T47D (cell line): ENCODE data around the gene SELENOM.

Experiments
- DNase-seq, 2 experiments: peaks; one replicate each; pipeline versions ENCODE4 v3.0.0 to v3.0.0-alpha.2; 2011 to 2012; ENCODE audit warnings: low read depth in 1 of 2, low spot score in 1 of 2
- JUND ChIP-seq: IDR thresholded peaks from 2 replicates; pipeline ENCODE4 v1.6.1; 2012; ENCODE audit warnings: low read depth
- in situ Hi-C: cut with HindIII; loops from 2 replicates; pipeline ENCODE4 v1.10.0; 2016; ENCODE audit warnings: low sequenced_read_pairs, low pct_unique_long_range_greater_than_20kb

Gene SELENOM

DNA sequence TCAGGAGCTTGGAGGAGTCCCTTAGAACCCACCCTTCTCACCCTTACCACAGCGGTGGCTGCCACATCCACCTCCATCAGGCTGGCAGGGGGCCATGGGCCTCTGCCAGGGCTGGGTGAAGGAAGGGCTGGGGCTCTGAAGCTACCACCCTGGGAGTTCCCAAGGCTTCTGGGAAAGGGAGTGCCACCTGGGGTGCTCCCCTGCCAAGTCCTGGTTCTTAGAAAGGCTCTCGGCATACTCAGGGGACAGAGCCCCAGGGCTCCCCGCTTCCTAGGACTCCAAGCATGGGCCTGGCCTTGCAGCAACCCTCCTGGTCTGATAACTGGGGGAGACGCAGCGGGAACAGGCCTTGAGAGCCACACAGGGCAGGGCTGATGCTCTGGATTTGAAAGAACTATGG, 33.4 kb upstream of the SELENOM start:
- no peak for TF ChIP-seq JUND
- in situ Hi-C loops, result no loop called here
- DNase-seq, result no peak

DNA sequence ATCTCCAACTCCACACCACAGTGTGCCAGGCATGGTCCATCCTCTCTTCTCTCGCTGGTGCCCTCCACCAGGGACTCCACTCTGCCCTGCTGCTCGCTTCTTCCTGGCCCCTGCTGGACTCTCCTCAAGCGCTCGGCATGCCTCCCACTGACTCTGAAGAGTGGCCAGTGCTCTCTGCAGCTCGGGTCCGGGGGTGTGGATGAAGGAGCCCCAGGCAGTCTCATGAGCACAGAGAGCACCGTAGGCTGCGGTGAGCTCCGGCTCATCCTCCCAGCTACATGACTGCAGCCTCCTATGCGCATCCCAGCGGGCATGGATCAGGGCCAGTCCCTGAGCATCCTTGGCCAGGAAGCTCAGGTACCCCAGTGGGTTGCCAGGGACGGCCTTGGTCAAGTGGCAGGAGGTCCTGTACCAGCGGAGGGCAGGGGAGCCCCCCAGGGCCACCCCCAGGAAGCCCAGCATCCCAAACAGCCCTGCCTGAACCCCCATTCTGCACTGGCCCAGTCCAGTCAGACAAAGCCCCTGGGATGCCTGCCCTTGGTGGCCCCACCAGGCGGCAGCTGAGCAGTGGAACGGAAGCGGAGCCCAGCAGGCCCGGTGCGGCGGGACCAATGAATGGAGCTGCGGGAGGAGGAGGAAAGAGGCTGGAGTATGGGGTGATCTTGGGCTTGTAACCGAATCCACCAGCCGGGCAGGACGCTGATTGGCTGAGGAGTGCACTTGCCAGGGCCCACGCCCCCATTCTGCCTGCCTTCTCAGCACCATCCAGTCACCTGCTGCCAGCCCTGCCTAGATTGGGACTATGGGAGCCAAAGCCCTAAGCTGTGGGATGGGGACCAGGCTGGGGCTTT, 32.7 kb upstream of the SELENOM start, which contains the start of gene PLA2G3:
TSS of gene PLA2G3 (minus strand) at position 643 of the 851 bp plus-strand sequence. CDS start at position 489, 154 bp downstream.
- TF ChIP-seq JUND, result no peak
- in situ Hi-C loops, result no loop called here
- DNase-seq, result peak; percentile 52 to 86

DNA sequence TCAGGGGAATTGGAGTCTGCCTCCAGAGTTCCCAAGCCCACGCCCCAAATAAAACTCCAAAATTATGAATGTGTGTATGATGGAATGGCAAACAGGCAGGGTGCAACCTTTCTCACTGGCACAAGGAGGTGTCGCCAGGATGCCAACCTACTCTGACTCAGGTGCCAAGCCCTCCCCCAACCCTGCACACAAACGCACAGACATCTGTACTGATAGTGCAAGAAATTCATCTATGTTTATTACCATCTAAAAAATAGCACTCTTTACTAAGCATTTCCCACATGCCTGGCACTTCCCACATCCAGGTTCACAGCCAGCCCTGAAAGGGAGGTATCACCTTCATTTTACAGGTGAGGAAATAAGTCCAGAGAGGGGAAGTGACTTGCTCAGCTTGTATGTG, 31.7 kb upstream of the SELENOM start:
- in situ Hi-C loops, result no loop called here
- DNase-seq, result no peak

DNA sequence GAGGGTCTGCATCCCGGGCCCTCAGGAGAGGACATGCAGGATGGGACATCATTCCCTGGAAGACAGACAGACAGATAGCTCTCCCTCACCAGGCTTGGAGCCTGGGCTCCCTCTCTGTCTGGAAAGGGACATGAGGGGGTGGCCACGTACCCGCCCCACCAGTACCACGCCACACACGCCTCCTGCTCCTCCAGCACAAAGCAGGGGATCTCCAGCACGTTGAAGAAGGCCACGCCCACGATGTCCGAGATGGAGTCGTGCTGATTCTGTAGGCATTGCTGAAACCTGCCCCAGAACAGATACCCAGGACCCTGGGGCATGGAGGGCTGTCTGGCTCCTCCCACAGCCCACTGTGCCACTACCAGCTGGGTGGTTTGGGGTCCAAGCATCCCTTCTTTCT, 30.8 kb upstream of the SELENOM start:
- in situ Hi-C loops, result no loop called here
- no peak for DNase-seq
- TF ChIP-seq JUND, result no peak

More for the DNA sequence above, 31.7 kb upstream of the SELENOM start:
- TF ChIP-seq JUND, result no peak

DNA sequence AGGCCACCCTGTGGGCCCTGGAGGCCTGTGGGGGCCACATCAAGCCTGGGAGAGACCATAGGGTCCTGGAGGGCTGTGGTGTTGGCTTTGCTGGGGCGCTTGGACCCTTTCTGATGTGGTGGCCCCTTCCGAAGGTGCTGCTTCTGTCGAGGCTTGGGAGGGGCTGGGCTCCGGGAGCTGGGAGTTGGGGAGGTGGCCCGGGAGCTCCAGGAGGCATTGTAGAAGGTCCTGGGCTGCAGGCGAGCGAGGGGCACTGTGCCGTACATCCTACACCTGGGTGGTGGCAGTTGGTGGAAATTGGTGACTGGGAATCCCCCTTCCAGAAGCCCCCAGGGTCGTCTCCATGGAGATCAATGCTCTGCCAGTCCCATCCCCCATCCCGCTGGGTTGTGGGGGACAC, 30.4 kb upstream of the SELENOM start:
- no peak for TF ChIP-seq JUND
- in situ Hi-C loops, result no loop called here
- DNase-seq, result no peak

DNA sequence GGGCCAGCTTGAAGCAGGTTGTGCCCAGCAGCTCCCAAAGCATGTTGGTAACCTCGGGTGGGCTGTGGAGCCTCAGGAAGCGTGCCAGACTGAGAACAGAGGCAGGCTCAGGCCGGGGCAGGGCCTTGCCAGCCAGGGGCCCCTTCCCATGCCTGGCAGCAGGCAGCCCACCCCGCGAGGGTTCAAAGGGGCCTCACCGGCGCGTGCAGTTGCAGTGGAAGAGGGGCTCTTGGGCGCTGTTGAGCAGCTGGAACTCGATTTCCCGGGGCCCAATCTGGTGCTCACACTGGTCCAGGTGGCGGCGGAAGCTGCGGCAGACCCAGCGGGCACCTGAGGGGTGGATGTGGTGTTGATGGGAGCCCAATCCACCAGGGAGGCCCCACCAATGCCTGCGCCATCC, 29.3 kb upstream of the SELENOM start:
- TF ChIP-seq JUND, result no peak
- in situ Hi-C loops, result no loop called here
- no peak for DNase-seq

DNA sequence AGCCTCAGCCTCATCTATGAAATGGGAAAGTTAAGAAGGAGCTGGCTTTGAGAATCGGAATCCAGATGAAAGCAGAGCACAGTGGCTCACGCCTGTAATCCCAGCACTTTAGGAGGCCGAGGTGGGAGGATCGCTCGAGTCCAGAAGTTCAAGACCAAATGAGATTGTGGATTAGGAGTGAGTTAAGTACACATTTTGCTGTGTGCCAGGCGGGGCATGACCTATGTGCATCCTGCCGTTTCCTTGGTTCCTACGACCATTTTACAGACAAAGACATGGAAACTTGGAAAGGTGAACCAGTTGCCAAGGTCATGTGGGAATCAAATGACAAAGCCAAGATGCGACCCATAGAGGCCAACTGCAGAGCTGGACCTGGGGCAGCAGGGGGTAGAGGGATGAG, 28.8 kb upstream of the SELENOM start:
- in situ Hi-C loops, result no loop called here
- DNase-seq, result no peak
- TF ChIP-seq JUND, result no peak

DNA sequence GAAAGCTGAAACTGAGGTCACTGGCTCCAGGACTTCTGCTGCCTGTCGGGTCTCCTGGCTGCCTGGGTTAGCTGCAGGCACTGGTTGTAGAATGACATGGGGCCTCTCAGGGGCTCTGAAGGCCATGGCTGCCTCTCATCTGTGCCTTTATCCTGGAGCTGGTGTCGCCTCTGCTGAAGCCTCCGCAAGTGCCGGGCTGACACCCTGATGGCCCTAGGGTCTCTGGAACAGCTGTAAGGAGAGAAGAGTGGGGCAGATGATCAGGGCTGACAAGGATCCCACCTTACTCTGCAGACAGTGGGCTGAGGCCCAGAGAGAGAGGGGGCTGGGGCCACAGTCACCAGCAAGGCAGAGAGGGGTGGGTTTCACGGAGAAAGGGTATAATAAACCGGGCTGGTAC, 28.3 kb upstream of the SELENOM start:
- in situ Hi-C loops, result no loop called here
- no peak for TF ChIP-seq JUND
- no peak for DNase-seq

DNA sequence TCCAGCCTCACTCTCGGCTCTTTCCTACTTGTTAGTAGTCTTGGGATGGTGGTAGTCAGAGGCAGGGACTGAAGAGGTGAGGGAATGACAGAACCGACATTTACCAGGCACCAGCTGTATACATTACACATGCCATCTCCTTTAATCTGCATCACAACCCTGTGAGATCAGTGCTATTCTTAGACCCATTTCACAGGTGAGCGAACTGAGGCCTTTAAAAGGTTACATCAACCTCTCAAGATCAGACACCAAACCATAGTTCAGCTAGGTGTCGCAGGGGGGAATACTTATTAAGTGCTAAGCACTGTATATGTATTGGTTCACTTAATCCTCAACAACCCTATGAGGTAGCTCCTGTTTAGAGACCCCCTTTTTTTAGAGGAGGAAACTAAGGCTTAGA, 27.3 kb upstream of the SELENOM start:
- no peak for TF ChIP-seq JUND
- in situ Hi-C loops, result no loop called here
- no peak for DNase-seq

DNA sequence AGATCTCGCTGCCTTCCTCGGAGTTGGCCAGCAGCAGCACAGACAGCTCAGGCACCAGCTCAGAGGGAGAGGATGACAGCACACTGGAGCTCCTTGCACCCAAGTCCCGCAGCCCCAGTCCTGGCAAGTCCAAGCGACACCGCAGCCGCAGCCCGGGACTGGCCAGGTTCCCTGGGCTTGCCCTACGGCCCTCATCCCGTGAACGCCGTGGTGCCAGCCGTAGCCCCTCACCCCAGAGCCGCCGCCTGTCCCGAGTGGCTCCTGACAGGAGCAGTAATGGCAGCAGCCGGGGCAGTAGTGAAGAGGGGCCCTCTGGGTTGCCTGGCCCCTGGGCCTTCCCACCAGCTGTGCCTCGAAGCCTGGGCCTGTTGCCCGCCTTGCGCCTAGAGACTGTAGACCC, 26.5 kb upstream of the SELENOM start:
- in situ Hi-C loops, result no loop called here
- no peak for DNase-seq
- TF ChIP-seq JUND, result no peak

DNA sequence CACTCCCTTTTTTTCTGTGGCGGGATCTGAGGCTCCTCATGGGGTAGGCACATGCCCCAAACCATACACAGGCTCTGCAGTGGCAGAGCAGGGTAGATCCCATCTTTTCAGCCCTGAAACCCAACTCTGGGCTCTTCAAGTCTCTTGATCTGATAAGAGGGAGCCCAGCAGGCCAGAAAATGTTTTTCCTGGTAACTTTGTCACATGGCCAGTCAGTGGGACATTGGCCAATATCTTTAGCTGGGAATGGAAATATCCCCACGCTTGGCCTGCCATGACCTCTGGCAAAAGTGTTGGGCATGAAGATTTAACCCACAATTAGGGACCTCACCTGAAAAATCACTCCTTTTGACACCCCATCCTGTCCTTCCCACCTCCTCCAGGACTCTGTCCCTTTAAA, 23.5 kb upstream of the SELENOM start:
- no peak for TF ChIP-seq JUND
- peak in 1 of 2 experiments; percentile 85 for DNase-seq
- in situ Hi-C loops, result no loop called here

DNA sequence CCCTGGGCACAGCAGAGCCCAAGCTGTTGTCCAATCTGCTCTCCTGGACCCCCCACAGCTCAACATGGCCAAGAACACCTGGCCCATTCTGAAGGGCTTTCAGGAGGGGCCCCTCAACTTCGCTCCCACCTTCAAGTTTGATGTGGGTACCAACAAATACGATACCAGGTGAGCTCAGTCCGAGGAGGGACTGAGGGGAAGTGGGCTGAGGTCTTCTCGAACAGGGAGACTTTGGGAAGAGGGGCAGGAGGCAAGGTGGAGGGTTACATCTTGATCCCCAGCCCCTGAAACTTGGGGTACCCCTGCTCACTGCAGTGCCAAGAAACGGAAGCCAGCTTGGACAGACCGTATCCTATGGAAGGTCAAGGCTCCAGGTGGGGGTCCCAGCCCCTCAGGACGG, 20.8 kb upstream of the SELENOM start:
- no peak for DNase-seq
- TF ChIP-seq JUND, result no peak
- in situ Hi-C loops, result no loop called here

DNA sequence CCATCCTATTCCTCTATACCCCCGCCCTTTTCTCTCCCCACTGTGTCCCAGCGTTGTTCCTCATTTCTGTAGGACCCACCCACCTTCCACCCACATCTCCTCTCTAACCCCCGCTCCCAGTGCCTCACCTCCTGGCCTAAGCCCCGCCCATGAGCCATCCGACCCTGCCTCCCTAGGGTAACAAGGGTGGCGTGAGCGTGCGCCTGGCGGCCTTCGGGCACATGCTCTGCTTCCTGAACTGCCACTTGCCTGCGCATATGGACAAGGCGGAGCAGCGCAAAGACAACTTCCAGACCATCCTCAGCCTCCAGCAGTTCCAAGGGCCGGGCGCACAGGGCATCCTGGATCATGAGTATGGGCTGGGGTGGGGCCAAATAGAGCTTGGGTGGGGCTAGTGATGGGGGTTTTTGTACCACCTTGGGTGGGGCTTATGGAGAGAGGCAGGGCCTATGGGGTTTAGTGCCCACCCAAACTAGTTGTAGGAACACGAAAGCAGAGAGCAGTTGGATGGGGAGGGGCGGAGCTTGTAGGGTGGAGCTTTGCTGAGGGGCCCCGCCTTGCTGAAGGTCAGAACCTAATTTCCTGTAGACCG, 19.9 kb upstream of the SELENOM start:
- no peak for TF ChIP-seq JUND
- in situ Hi-C loops, result no loop called here
- DNase-seq, result no peak

DNA sequence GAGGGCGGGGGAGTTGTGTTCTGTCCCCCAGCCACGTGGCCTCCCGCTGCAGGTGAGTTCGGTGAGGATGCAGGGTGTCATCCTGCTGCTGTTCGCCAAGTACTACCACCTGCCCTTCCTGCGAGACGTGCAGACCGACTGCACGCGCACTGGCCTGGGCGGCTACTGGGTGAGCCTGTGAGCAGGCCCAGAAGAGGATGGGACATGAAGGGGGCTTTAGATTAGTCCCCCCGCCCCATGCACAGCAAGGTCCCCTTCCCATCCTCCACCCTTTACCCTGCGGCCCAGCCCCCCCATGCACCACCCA, 19.5 kb upstream of the SELENOM start:
- no peak for TF ChIP-seq JUND
- in situ Hi-C loops, result no loop called here
- no peak for DNase-seq
